HG03575 (cell line): Measurements from ENCODE around the gene NXPH2.
"Not testable (repeated sequence)": the region's sequence is repeated elsewhere in the genome, so short reads cannot be mapped to it uniquely, and the experiment has no call there.

ENCODE experiments used
- ATAC-seq: cut with Tn5 transposase; IDR thresholded peaks from one replicate; pipeline ENCODE4 v1.9.1; 2021; ENCODE audit not compliant: unreplicated experiment, insufficient number of reproducible peaks, low FRiP score; ENCODE audit errors: extremely low read depth

The NXPH2 gene

GRCh38 chr2:138763971-138764370 is 16.2 kb downstream of the NXPH2 start:
- no peak for ATAC-seq

- no peak for ATAC-seq
Observed at GRCh38 chr2:138762533-138762932, 17.7 kb downstream of the NXPH2 start.

DNA sequence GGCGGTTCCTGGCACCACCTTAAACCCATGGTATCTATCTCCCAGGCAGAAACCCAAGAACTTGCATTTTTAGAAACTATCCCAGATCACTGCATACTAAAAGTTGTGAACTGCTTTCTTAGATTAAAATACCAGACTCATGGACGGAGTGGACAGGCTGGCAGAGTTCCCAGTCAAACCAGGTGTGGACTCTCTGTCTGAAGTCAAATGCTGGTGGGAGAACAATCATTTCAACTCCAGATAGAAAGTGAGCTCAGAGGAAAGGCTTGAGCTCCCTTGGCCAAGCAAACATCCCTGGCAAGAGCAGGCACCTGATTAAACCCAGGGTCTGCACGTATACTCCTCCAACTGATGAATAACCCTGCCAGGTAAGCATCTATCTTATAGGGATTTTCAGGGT is 19.5 kb downstream of the NXPH2 start:
- ATAC-seq: no peak

DNA sequence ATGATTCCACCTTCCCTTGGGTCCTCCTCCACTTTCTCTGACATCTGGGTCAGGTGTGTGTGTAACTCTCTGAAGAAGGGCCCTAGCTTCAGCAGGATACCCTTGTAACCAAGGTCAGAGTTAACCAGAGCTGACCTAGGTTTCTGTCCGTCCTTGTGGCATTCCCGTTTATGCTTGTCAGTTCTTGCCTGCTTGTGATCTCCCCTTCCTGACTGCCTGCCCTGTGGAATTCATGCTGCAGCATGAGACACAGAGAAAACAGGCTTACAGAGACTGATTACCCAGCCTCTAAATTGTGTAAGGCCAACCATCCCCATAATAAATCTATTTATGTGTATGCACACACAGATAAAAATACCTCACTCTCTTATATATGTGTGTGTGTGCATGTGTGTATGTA is 22.8 kb downstream of the NXPH2 start:
- no peak for ATAC-seq

GRCh38 chr2:138752197-138752956 is 27.8 kb downstream of the NXPH2 start:
- ATAC-seq: no peak

GRCh38 chr2:138744713-138745112 is 35.5 kb downstream of the NXPH2 start:
- ATAC-seq: no peak

DNA sequence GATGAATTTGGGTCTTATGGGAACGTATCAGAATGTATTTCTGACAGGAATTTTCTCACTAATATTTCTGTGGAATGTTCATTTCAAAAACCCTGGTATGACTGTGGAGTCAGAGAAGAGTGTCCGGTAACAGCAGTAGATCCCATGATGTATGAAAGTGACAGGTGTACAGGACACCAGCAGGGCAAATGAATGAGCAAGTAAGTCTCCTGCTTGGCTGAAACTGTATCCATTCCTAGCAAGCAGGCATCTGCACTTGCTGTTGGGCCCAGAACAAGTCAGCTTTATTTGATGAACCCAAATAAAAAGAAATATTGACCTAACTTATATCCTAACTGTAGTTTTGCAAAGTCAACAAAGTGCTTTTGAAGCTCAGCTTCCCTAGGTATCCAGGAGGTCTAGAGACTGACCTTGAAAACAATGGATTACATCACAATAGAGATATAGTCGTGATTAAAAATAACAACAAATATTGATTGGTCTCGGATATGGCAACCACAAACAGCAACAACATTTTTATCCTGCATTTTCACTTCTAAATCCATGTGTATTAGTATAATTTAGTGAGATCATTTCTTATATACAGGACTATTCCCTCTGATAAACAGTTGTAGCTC is 37.6 kb downstream of the NXPH2 start:
- no peak for ATAC-seq

- ATAC-seq: no peak
Observed at GRCh38 chr2:138741851-138742250, 38.3 kb downstream of the NXPH2 start.

DNA sequence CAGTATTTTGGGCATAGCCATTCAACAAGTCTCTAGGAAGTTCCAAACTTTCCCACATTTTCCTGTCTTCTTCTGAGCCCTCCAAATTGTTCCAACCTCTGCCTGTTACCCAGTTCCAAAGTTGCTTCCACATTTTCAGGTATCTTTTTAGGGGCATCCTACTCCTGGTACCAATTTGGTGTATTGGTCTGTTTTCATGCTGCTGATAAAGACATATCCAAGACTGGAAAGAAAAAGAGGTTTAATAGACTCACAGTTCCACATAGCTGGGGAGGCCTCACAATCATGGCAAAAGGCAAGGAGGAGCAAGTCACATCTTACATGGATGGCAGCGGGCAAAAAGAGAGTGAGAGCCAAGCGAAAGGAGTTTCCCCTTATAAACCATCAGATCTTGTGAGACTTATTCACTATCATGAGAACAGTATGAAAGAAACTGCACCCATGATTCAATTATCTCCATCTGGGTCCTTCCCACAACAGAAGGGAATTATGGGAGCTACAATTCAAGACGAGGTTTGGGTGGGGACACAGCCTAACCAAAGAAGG is 43.1 kb downstream of the NXPH2 start:
- ATAC-seq: not testable (repeated sequence)

DNA sequence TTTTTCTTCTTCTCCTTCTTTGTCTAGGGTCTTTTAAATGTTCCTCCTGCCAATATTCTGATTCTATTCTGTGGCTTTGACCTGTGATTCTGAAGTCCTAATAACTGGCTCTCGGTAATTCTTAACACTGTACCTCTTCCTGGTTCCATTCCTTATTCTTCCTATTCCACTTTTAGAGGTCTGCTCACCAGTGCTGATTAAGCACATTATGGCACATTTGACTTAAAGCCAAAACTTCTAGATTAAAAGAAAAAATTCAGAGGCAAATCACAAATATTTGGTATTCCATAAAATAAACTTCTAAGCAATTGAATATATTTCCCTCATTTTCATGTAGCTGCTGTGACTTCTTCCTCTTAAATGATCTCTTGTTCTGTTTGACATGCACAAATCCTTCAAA is 47.5 kb downstream of the NXPH2 start:
- no peak for ATAC-seq

DNA sequence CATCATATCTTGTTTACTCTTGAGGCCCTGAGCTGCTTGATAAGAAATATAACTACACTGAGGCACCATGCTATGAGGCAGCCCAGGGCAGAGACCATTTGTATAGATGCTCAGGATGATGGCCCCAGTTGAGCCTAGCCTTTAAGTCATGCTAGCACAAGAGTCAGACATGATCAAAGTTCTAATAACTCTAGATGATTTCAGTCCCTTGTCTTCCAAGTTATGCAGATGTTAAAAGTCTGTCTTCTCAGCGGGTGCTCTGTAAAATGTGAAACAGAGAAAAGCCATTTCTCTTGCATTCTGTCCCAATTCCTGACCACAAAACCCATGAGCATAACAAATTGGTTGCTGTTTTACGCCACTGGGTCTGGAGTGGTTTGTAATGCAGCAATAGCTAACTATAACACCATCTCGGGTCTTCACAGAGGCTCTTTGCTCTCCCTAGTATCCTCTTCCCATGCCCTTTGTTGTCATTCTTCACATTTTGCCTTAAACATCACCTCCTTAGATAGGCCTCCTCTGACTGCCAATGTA is 49.6 kb downstream of the NXPH2 start:
- ATAC-seq: no peak

- no peak for ATAC-seq
Observed at GRCh38 chr2:138727956-138728355, 52.2 kb downstream of the NXPH2 start.

GRCh38 chr2:138726681-138727080 is 53.5 kb downstream of the NXPH2 start:
- ATAC-seq: no peak

GRCh38 chr2:138724729-138725459 is 55.3 kb downstream of the NXPH2 start:
- no peak for ATAC-seq

GRCh38 chr2:138724327-138724726 is 55.9 kb downstream of the NXPH2 start:
- no peak for ATAC-seq

DNA sequence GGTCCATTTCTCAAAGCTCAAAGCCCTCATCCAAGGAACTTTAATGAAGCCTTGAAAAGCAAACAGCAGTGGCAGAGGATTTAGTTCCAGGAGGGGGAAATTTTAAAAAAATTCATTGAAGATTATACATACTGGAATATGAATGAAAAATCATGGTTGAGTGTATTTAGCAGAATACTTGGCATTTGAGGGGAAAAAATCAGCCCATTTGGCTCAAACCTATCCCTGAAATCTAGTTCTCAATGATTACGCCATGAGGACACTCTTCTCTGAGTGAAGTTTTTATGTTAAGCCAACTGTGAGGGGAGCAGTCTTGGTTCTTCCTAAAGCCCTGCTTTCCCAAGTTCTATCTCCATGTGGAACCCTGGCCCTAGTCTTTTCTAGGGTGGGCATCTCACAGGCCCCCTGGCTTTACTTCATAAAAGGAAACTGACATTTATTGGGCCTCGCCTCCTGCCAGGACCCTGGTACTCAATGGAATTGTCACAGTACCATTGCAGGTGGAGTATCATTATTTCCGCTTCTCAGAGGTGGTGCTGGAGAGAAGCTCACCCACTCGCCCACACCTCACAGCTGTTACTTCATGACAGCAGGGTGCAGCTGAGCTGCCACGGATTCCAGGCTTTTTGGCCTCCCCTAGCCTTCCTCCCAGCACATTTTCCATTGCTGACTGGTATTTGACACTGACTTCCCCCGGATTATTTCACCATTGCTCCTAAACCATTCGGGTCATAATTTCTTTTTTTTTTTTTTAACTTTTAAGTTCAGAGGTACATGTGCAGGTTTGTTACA is 56.8 kb downstream of the NXPH2 start:
- ATAC-seq: no peak

DNA sequence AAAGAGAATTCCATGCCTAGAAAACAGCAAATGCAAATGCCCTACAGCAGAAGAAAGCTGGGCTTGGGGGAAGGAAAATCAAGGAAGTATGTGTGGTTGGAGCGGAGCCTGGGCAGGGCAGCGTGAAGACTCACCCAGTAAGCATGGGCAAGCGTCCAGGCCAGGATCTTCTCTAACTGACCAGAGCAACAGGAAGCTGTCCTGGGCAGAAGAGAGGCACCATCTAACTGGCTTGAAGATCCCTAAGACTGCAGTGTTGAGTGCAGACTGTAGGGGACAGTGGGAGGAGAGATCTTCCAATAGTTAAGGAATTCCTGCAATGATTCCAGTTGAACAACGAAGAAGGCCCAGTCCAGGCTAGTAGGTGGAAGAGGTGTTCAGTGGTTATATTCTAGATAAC is 57.9 kb downstream of the NXPH2 start:
- no peak for ATAC-seq

DNA sequence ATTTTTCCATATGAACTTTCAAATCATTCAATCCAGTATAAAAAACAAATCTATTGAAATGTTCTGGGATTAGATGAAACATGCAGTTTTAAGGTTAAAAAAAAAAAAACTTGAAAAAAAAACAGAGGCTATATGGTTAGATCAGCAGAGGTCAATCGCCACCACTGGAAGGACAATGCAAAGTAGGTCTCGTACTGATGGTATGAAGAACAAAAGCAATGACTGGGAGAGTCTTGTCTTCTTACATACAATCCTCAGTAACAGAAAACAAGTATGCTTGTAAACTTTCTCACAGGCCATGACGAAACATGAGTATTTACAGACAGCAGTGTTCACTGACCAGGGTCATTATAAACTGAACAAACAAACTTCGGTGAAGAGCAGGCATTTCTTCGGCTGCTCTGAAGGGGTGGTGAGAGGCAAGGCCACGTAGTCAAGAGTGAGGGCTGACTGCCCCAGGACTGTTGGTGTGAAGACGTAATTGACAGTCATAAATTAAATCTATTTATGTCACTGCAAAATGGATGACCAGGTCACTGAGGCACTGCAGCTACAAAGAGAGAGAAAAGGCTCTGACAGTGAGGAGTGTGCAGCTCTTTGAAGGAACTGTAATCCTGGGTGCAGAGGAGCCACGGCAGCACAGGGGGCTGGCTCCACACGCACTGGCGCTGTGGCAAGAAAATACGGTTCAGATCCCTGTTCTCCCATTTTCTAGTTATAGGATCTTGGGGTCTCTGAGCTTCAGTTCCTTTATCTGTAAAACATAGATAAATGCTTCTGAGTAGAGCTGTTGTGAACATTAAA is 60.0 kb downstream of the NXPH2 start:
- no peak for ATAC-seq
